HL-60 (cell line): ENCODE results near the gene ERP29.

Experiments
- POLR2AphosphoS5 ChIP-seq: IDR thresholded peaks from 2 replicates; pipeline ENCODE4 v1.6.1; 2012; ENCODE audit warnings: low read depth
- TF ChIP-seq, protein P1 (sequence below): IDR thresholded peaks from one replicate; pipeline ENCODE4 v1.5.1; 2011; ENCODE audit warnings: low read length, control low read depth, inconsistent platforms; ENCODE audit not compliant: insufficient read depth

- TF ChIP-seq, protein P1, sequence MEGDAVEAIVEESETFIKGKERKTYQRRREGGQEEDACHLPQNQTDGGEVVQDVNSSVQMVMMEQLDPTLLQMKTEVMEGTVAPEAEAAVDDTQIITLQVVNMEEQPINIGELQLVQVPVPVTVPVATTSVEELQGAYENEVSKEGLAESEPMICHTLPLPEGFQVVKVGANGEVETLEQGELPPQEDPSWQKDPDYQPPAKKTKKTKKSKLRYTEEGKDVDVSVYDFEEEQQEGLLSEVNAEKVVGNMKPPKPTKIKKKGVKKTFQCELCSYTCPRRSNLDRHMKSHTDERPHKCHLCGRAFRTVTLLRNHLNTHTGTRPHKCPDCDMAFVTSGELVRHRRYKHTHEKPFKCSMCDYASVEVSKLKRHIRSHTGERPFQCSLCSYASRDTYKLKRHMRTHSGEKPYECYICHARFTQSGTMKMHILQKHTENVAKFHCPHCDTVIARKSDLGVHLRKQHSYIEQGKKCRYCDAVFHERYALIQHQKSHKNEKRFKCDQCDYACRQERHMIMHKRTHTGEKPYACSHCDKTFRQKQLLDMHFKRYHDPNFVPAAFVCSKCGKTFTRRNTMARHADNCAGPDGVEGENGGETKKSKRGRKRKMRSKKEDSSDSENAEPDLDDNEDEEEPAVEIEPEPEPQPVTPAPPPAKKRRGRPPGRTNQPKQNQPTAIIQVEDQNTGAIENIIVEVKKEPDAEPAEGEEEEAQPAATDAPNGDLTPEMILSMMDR, result no peak
- no peak for TF ChIP-seq POLR2AphosphoS5
Observed at GRCh38 chr12:111976860-111977259, 36.4 kb upstream of the ERP29 start.
